Measurements from ENCODE around the gene FOXO1. TPM values are rescaled to one million over a fixed set of nuclear protein-coding genes. Genes with fewer than 3 reads are reported as not detected.

FOXO1 gene
- total RNA-seq, 1 experiment from 2014 or later = 12.2 TPM

- Histone ChIP-seq H3K4me1 (ENCODE audit: control insufficient read depth in 1 of 2, insufficient read depth in 2 of 2, low read length in 2 of 2) (peaks cover 0 to 7% of the 10 kb centered on the region in 2 experiments; a peak in 1 of 4 replicates), H3K79me2 (ENCODE audit: insufficient read depth, low read length) (peaks cover 13% of the 10 kb centered on the region; the same call in 1 of the 2 replicates), H3K4me2 (ENCODE audit: low read length) (no peak overlapping the region), H3K9me3 (ENCODE audit: control insufficient read depth in 1 of 2, insufficient read depth in 1 of 2, low read depth in 1 of 2, low read length in 2 of 2) (no peaks in the 10 kb centered on the region), H3K9me2 (ENCODE audit: insufficient read depth) (no peaks in the 10 kb centered on the region), H3K4me3 (replicated peaks in 1 of 2; ENCODE audit: low read depth in 1 of 2, low read length in 2 of 2) (no peak overlapping the region), H4K20me1 (ENCODE audit: insufficient read depth) (no peaks in the 10 kb centered on the region; the same call in 1 of the 2 replicates), H2AFZ (ENCODE audit: low read depth, low read length, poor library complexity, severe bottlenecking) (no peak overlapping the region), H3K36me3 (ENCODE audit: control insufficient read depth in 1 of 2, insufficient read depth in 2 of 2, low read length in 2 of 2) (no peaks in the 10 kb centered on the region), H3K27me3 (ENCODE audit: insufficient read depth, low read length) (no peaks in the 10 kb centered on the region), H3K9ac (ENCODE audit: low read length) (no peak overlapping the region), H3K27ac (ENCODE audit: low read depth, low read length) (no peak overlapping the region)
- ATAC-seq (no peak), DNase-seq (ENCODE audit: low read depth, low spot score) (no peak)
- CTCF ChIA-PET = no interaction called here
- POLR2A ChIA-PET = no interaction called here
- intact Hi-C loops (cut with micrococcal nuclease) = no loop called here
- RAD21 ChIA-PET (ENCODE audit: low non-redundant PET in 1 of 2, low total read pairs in 2 of 2, uncharacterized antibody in 2 of 2, unreplicated experiment in 2 of 2) = no interaction called here
- TF ChIP-seq SIN3A (IDR thresholded peaks at IDR 0.05; ENCODE audit: low read depth) = no peak
- no peak for TF ChIP-seq RAD21 (IDR thresholded peaks at IDR 0.05; ENCODE audit: low read depth)
- TF ChIP-seq CTCF (IDR thresholded peaks at IDR 0.05 in 2 of 3, conservative IDR thresholded peaks at IDR 0.05 in 1 of 3; ENCODE audit: borderline replicate concordance in 1 of 3, insufficient read depth in 1 of 3, low read depth in 2 of 3, low read length in 2 of 3) = no peak
- TF ChIP-seq TCF7L2 (IDR thresholded peaks at IDR 0.05; ENCODE audit: borderline replicate concordance, extremely low read depth, insufficient read depth, insufficient read length) = no peak
- no peak for TF ChIP-seq POLR2AphosphoS5 (IDR thresholded peaks at IDR 0.05; ENCODE audit: low read depth, low read length)
- no peak for TF ChIP-seq EZH2phosphoT487 (IDR thresholded peaks at IDR 0.05; ENCODE audit: borderline replicate concordance)
- TF ChIP-seq FOSL1 (IDR thresholded peaks at IDR 0.05; ENCODE audit: low read depth) = no peak
- no peak for TF ChIP-seq ELF1 (IDR thresholded peaks at IDR 0.05; ENCODE audit: borderline replicate concordance, low read depth)
- no peak for TF ChIP-seq SRF (IDR thresholded peaks at IDR 0.05; ENCODE audit: low read depth)
- TF ChIP-seq ATF3 (IDR thresholded peaks at IDR 0.05) = no peak
- no peak for TF ChIP-seq CBX3 (IDR thresholded peaks at IDR 0.05; ENCODE audit: low read depth)
- no peak for TF ChIP-seq ZFX (IDR thresholded peaks at IDR 0.05)
- no peak for TF ChIP-seq ZNF274 (IDR thresholded peaks at IDR 0.05; ENCODE audit: low read depth, low read length)
- no peak for TF ChIP-seq EZH2 (IDR thresholded peaks at IDR 0.05)
- no peak for TF ChIP-seq POLR2A (IDR thresholded peaks at IDR 0.05; ENCODE audit: borderline replicate concordance, extremely low read depth, insufficient read depth, insufficient read length)
- TF ChIP-seq EGR1 (IDR thresholded peaks at IDR 0.05; ENCODE audit: low read depth) = no peak
- TF ChIP-seq CEBPB (IDR thresholded peaks at IDR 0.05; ENCODE audit: low read depth) = no peak
- no peak for TF ChIP-seq YY1 (IDR thresholded peaks at IDR 0.05; ENCODE audit: extremely low read depth, insufficient replicate concordance, low read depth, low read length)
- BruUV-seq (replicated peaks) = no TSS peak
These were observed 48.6 kb downstream of the FOXO1 start for GRCh38 chr13:40617801-40618356.

All from HCT116 (cell line).